PC-3 (cell line): ENCODE measurements around the gene MRFAP1L1. TPM values are rescaled to one million over a fixed set of nuclear protein-coding genes. Genes with fewer than 3 reads are reported as not detected.

Experiments used
- ATAC-seq: fragments of 200-7000 bp; cut with Tn5 transposase; 2 replicates; pipeline ENCODE4 v1.9.1; 2020; ENCODE audit warnings: mild to moderate bottlenecking, moderate library complexity
- BruUV-seq: library from RNA; stranded (reverse); fragments of 400-500 nt; replicated peaks from 2 replicates; lab custom pipeline; 2021; lab: Mats Ljungman, UMichigan
- CTCF ChIA-PET: fragments of 300-600 bp; sonication (Branson Sonifier 250); formaldehyde crosslinking; loops from one replicate; lab custom pipeline; 2022; ENCODE audit warnings: antibody characterized with exemption; lab: Charles Lee
- POLR2A ChIA-PET: fragments of 300-600 bp; sonication (Branson Sonifier 250); formaldehyde crosslinking; loops from one replicate; lab custom pipeline; 2022; ENCODE audit warnings: antibody characterized with exemption; ENCODE audit not compliant: unreplicated experiment; lab: Charles Lee
- DNase-seq: peaks from one replicate; pipeline ENCODE4 v3.0.0-alpha.2; 2015
- H2AFZ ChIP-seq: fragments of 300-600 bp; sonication (generic); 2 replicates; pipeline ENCODE4 v1.6.0; 2016; ENCODE audit warnings: antibody characterized with exemption, low read length
- H3F3A ChIP-seq: fragments of 300-600 bp; sonication (generic); one replicate; pipeline ENCODE4 v1.6.0; 2017; ENCODE audit warnings: antibody characterized with exemption, low read length, control low read depth, mild to moderate bottlenecking; ENCODE audit not compliant: unreplicated experiment
- H3K27ac ChIP-seq: fragments of 300-600 bp; sonication (generic); 2 replicates; pipeline ENCODE4 v1.5.1; 2016; ENCODE audit warnings: mild to moderate bottlenecking, low read length
- H3K27me3 ChIP-seq: fragments of 300-600 bp; sonication (generic); 2 replicates; pipeline ENCODE4 v1.6.1; 2016; ENCODE audit warnings: low read length, mixed read lengths
- H3K36me3 ChIP-seq: fragments of 300-600 bp; sonication (generic); 2 replicates; pipeline ENCODE4 v1.6.1; 2016; ENCODE audit warnings: low read depth, mixed run types, low read length, mixed read lengths
- H3K4me1 ChIP-seq: fragments of 300-600 bp; sonication (generic); 2 replicates; pipeline ENCODE4 v1.5.1; 2016; ENCODE audit warnings: low read length; ENCODE audit not compliant: insufficient read depth
- H3K4me2 ChIP-seq: fragments of 300-600 bp; sonication (generic); 2 replicates; pipeline ENCODE4 v1.6.0; 2016; ENCODE audit warnings: low read length
- H3K4me3 ChIP-seq: fragments of 300-600 bp; sonication (generic); 2 replicates; pipeline ENCODE4 v1.5.1; 2016; ENCODE audit warnings: mild to moderate bottlenecking, low read length, mixed read lengths
- H3K79me2 ChIP-seq: fragments of 300-600 bp; sonication (generic); 2 replicates; pipeline ENCODE4 v1.6.1; 2017; ENCODE audit warnings: low read length, mixed read lengths
- H3K9ac ChIP-seq: fragments of 300-600 bp; sonication (generic); 2 replicates; pipeline ENCODE4 v1.6.0; 2016; ENCODE audit warnings: mild to moderate bottlenecking, low read length
- H3K9me2 ChIP-seq: fragments of 300-600 bp; sonication (generic); replicated peaks from 2 replicates; pipeline ENCODE4 v1.6.1; 2016; ENCODE audit warnings: mixed run types, low read length, mixed read lengths
- H3K9me3 ChIP-seq: fragments of 300-600 bp; sonication (generic); 2 replicates; pipeline ENCODE4 v1.6.1; 2016; ENCODE audit warnings: low read length, mixed read lengths
- H4K20me1 ChIP-seq: fragments of 300-600 bp; sonication (generic); 2 replicates; pipeline ENCODE4 v1.6.1; 2016; ENCODE audit warnings: low read length, mixed read lengths
- CTCF ChIP-seq: fragments of 300-600 bp; sonication (generic); conservative IDR thresholded peaks from 2 replicates; pipeline ENCODE4 v1.5.1; 2017; ENCODE audit warnings: antibody characterized with exemption, low read depth, mild to moderate bottlenecking, low read length
- EZH2 ChIP-seq: fragments of 300-600 bp; sonication (generic); IDR thresholded peaks from one replicate; pipeline ENCODE4 v1.6.1; 2017; ENCODE audit warnings: antibody characterized with exemption, mild to moderate bottlenecking, low read length; ENCODE audit not compliant: unreplicated experiment
- EZH2phosphoT487 ChIP-seq: fragments of 300-600 bp; sonication (generic); IDR thresholded peaks from 2 replicates; pipeline ENCODE4 v1.6.1; 2018; ENCODE audit warnings: mild to moderate bottlenecking, antibody characterized with exemption, low read length, borderline replicate concordance
- intact Hi-C: fragments of 100-400 bp; cut with micrococcal nuclease; formaldehyde crosslinking; loops from 2 replicates; pipeline ENCODE4 v1.9.0; 2023
- total RNA-seq: library from RNA; depleted of rRNA; stranded (reverse); fragments of >200 nt; gene quantifications from 2 replicates; pipeline ENCODE4 v1.2.3, GENCODE V29; 2014

MRFAP1L1 gene
- total RNA-seq, 1 experiment from 2014 or later = 50.5 TPM

- no peaks in the 10 kb centered on the region for H3K9me2 ChIP-seq
- peak overlapping the region; percentile 80; the same call in 1 of the 2 replicates for H2AFZ ChIP-seq
- POLR2A ChIA-PET = no interaction called here
- H3K36me3 ChIP-seq = no peaks in the 10 kb centered on the region
- ATAC-seq = no peak
- H3K27ac ChIP-seq = no peak overlapping the region
- H3K9ac ChIP-seq = no peak overlapping the region
- CTCF ChIA-PET = interaction anchor here (0.6 kb wide), 1 partner anchor 50 kb away, joined by 4 read pairs; no protein-coding TSS in a partner anchor
- no TSS peak for BruUV-seq
- no peaks in the 10 kb centered on the region for H3F3A ChIP-seq
- TF ChIP-seq EZH2phosphoT487 = no peak
- no peak for TF ChIP-seq EZH2
- TF ChIP-seq CTCF = no peak
- peaks cover 9% of the 10 kb centered on the region for H3K4me1 ChIP-seq
- H3K4me2 ChIP-seq = no peak overlapping the region
- no peaks in the 10 kb centered on the region for H3K9me3 ChIP-seq
- peaks cover 22% of the 10 kb centered on the region for H3K79me2 ChIP-seq
- no peaks in the 10 kb centered on the region for H3K27me3 ChIP-seq
- intact Hi-C loops = no loop called here
- no peak overlapping the region for H3K4me3 ChIP-seq
- peaks cover 2% of the 10 kb centered on the region; the same call in 1 of the 2 replicates for H4K20me1 ChIP-seq
- DNase-seq = no peak
Observed at GRCh38 chr4:6714954-6715353, 5.3 kb upstream of the MRFAP1L1 start.

- ChIA-PET CTCF (no interaction called here), POLR2A (no interaction called here)
- no peak overlapping the region for H3K4me3 ChIP-seq
- intact Hi-C loops = no loop called here
- no peaks in the 10 kb centered on the region for H3K9me3 ChIP-seq
- no peak overlapping the region for H3K9ac ChIP-seq
- peaks cover 37% of the 10 kb centered on the region for H3K79me2 ChIP-seq
- peaks cover 18% of the 10 kb centered on the region for H3K4me1 ChIP-seq
- TF ChIP-seq EZH2phosphoT487 = no peak
- no peak for TF ChIP-seq CTCF
- no peak for TF ChIP-seq EZH2
- H3K4me2 ChIP-seq = no peak overlapping the region
- no peaks in the 10 kb centered on the region for H3K36me3 ChIP-seq
- 0 out of 2 replicates have a peak, but pooled peaks cover 8% of the 10 kb centered on the region for H4K20me1 ChIP-seq
- H3K9me2 ChIP-seq = no peaks in the 10 kb centered on the region
- ATAC-seq (no peak), DNase-seq (no peak)
- H3K27me3 ChIP-seq = no peaks in the 10 kb centered on the region
- H2AFZ ChIP-seq = no peak overlapping the region
- H3F3A ChIP-seq = no peaks in the 10 kb centered on the region
- no TSS peak for BruUV-seq
- H3K27ac ChIP-seq = no peak overlapping the region
Observed at GRCh38 chr4:6710996-6711395, 1.3 kb upstream of the MRFAP1L1 start.

- Histone ChIP-seq H3K27me3 (no peaks in the 10 kb centered on the region), H3K4me3 (peak overlapping the region; percentile 95), H4K20me1 (0 out of 2 replicates have a peak, but pooled peaks cover 8% of the 10 kb centered on the region), H3K36me3 (no peaks in the 10 kb centered on the region), H3K9ac (peak overlapping the region; percentile 86), H3K9me3 (no peaks in the 10 kb centered on the region), H3K27ac (no peak overlapping the region), H3K4me2 (peak overlapping the region; percentile 99), H3K9me2 (no peaks in the 10 kb centered on the region), H3F3A (no peaks in the 10 kb centered on the region), H3K4me1 (peaks cover 14% of the 10 kb centered on the region), H3K79me2 (peaks cover 44% of the 10 kb centered on the region), H2AFZ (peak overlapping the region; percentile 95)
- TSS peak; percentile 53 for BruUV-seq
- intact Hi-C loops = no loop called here
- TF ChIP-seq EZH2 (no peak), EZH2phosphoT487 (no peak), CTCF (no peak)
- no peak for DNase-seq
- ChIA-PET CTCF (interaction anchor here (0.7 kb wide), 1 partner anchor 14 kb away, joined by 3 read pairs; no protein-coding TSS in a partner anchor), POLR2A (no interaction called here)
- peak; percentile 39 for ATAC-seq
Observed at GRCh38 chr4:6710282-6710681, 617 bp upstream of the MRFAP1L1 start.
